ENCODE data around the gene ZNF500.
A peak's percentile ranks its signal among the peaks of the same experiment; 100 is the strongest.

ZNF500 gene

GRCh38 chr16:4772351-4772750, 5.4 kb upstream of the ZNF500 start:
- DNase-seq (ENCODE audit: low read depth) = no peak

- no peak for DNase-seq (ENCODE audit: low read depth)
Observed at GRCh38 chr16:4771646-4772045, 4.7 kb upstream of the ZNF500 start.

GRCh38 chr16:4769306-4769638, 2.3 kb upstream of the ZNF500 start:
- DNase-seq (ENCODE audit: low read depth) = no peak

- peak; percentile 66 for DNase-seq (ENCODE audit: low read depth)
Observed at GRCh38 chr16:4768549-4769305, 1.8 kb upstream of the ZNF500 start.

- no peak for DNase-seq (ENCODE audit: low read depth)
Observed at GRCh38 chr16:4767872-4768548, 1.0 kb upstream of the ZNF500 start.

- no peak for DNase-seq (ENCODE audit: low read depth)
Observed at GRCh38 chr16:4765511-4766474, 1.2 kb downstream of the ZNF500 start.

GRCh38 chr16:4763791-4764190, 3.2 kb downstream of the ZNF500 start:
- no peak for DNase-seq (ENCODE audit: low read depth)

GRCh38 chr16:4762205-4762604, 4.8 kb downstream of the ZNF500 start:
- DNase-seq (ENCODE audit: low read depth) = no peak

GRCh38 chr16:4760221-4760910, 6.6 kb downstream of the ZNF500 start:
- DNase-seq (ENCODE audit: low read depth) = no peak

GRCh38 chr16:4755687-4756086, 11.3 kb downstream of the ZNF500 start:
- DNase-seq (ENCODE audit: low read depth) = no peak

GRCh38 chr16:4754865-4755264, 12.1 kb downstream of the ZNF500 start:
- DNase-seq (ENCODE audit: low read depth) = no peak

- DNase-seq (ENCODE audit: low read depth) = no peak
Observed at GRCh38 chr16:4753227-4753626, 13.7 kb downstream of the ZNF500 start.

- no peak for DNase-seq (ENCODE audit: low read depth)
Observed at GRCh38 chr16:4752351-4753100, 14.4 kb downstream of the ZNF500 start.

GRCh38 chr16:4750896-4751295, 16.1 kb downstream of the ZNF500 start:
- no peak for DNase-seq (ENCODE audit: low read depth)

GRCh38 chr16:4749700-4750257, 17.2 kb downstream of the ZNF500 start:
- DNase-seq (ENCODE audit: low read depth) = no peak

- DNase-seq (ENCODE audit: low read depth) = no peak
Observed at GRCh38 chr16:4748682-4749411, 18.1 kb downstream of the ZNF500 start.

GRCh38 chr16:4747906-4748681, 18.9 kb downstream of the ZNF500 start:
- no peak for DNase-seq (ENCODE audit: low read depth)

GRCh38 chr16:4746991-4747574, 19.9 kb downstream of the ZNF500 start:
- DNase-seq (ENCODE audit: low read depth) = no peak

GRCh38 chr16:4746215-4746614, 20.7 kb downstream of the ZNF500 start:
- DNase-seq (ENCODE audit: low read depth) = no peak
